A549 treated with dexamethasone at 1 μM for 4 hours (cell line): ENCODE results near the gene TSACC. TPM values are rescaled to one million over a fixed set of nuclear protein-coding genes. Genes with fewer than 3 reads are reported as not detected.

Source experiments
- total RNA-seq: library from RNA; stranded (reverse); fragments of 200-300 nt; extraction: Qiagen RNA extraction; gene quantifications from 5 replicates; pipeline ENCODE4 v1.2.3, GENCODE V29; 2022

The TSACC gene
- 2.2 to 3.0 TPM (median 2.5 TPM) in 5 replicates for total RNA-seq

GRCh38 chr1:156338180-156338976, at the start of gene TSACC, which contains the start of gene CCT3:
Gene TSACC (plus strand): TSS chr1:156338526. CDS start chr1:156339758, 1,232 bp downstream.
Gene CCT3 (minus strand): TSS chr1:156338292. CDS start chr1:156338184, 108 bp downstream.

GRCh38 chr1:156295391-156295947, 42.9 kb upstream of the TSACC start, which contains the start of gene GLMP:
Gene GLMP (minus strand): TSS chr1:156295679. CDS start chr1:156295645, 34 bp downstream.

GRCh38 chr1:156298852-156299357, 39.4 kb upstream of the TSACC start, which contains the start of gene VHLL:
Gene VHLL (minus strand): TSS chr1:156299307. CDS start chr1:156299189, 118 bp downstream.

GRCh38 chr1:156368889-156369684, 30.8 kb downstream of the TSACC start, which contains the start of gene RHBG:
Gene RHBG (plus strand): TSS chr1:156369211. CDS start chr1:156369250, 39 bp downstream.

Other genes with a start within 250 kb of the TSACC start
- 607 to 803 TPM (median 745 TPM) in 5 replicates for gene LMNA, start 223.8 kb upstream of the TSACC start, total RNA-seq
- gene SEMA4A, start 184.9 kb upstream of the TSACC start, total RNA-seq = 0.31 to 0.51 TPM (median 0.42 TPM) in 5 replicates
- 26.3 to 31.0 TPM (median 27.5 TPM) in 5 replicates for gene SLC25A44, start 144.4 kb upstream of the TSACC start, total RNA-seq
- gene PMF1, start 125.5 kb upstream of the TSACC start, total RNA-seq = 55.3 to 59.8 TPM (median 58.8 TPM) in 5 replicates
- gene BGLAP, start 96.3 kb upstream of the TSACC start, total RNA-seq = 0.23 to 0.47 TPM (median 0.29 TPM) in 3 of 5 replicates, not detected in the others
- 2.4 to 4.7 TPM (median 2.8 TPM) in 5 replicates for gene PAQR6, start 90.5 kb upstream of the TSACC start, total RNA-seq
- gene SMG5, start 55.7 kb upstream of the TSACC start, total RNA-seq = 33.2 to 45.5 TPM (median 42.2 TPM) in 5 replicates
- 4.8 to 8.1 TPM (median 7.4 TPM) in 5 replicates for gene TMEM79, start 54.2 kb upstream of the TSACC start, total RNA-seq
- 32.2 to 45.8 TPM (median 45.0 TPM) in 5 replicates for gene GLMP, start 42.8 kb upstream of the TSACC start, total RNA-seq
- not detected in 5 replicates for gene VHLL, start 39.2 kb upstream of the TSACC start, total RNA-seq
- gene CCT3, start 234 bp upstream of the TSACC start, total RNA-seq = 383 to 409 TPM (median 404 TPM) in 5 replicates
- gene RHBG, start 30.7 kb downstream of the TSACC start, total RNA-seq = not detected in 5 replicates
- 19.8 to 38.2 TPM (median 33.5 TPM) in 5 replicates for gene MEF2D, start 162.2 kb downstream of the TSACC start, total RNA-seq
- 9.2 to 20.0 TPM (median 17.9 TPM) in 5 replicates for gene IQGAP3, start 234.0 kb downstream of the TSACC start, total RNA-seq
- gene TTC24, start 241.2 kb downstream of the TSACC start, total RNA-seq = not detected in 5 replicates